Measurements from ENCODE around the gene SLC6A3. TPM values are rescaled to one million over a fixed set of nuclear protein-coding genes. Genes with fewer than 3 reads are reported as not detected.
"Not testable (repeated sequence)": the region's sequence is repeated elsewhere in the genome, so short reads cannot be mapped to it uniquely, and the experiment has no call there.

The SLC6A3 gene
- total RNA-seq, 1 donor from 2014 or later = 0.16 TPM

DNA sequence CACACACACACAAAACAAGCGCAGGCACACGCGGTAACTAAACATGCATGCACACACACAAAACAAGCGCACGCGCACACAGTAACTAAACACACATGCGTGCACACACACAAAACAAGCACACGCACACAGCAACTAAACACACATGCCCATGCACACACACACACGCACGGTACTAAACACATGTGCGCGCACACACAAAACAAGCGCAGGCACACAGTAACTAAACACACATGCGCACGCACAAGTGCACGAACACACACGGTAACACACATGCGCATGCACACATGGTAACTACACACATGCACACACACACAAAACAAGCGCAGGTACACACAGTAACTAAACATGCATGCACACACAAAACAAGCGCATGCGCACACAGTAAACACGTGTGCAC, 19.9 kb upstream of the SLC6A3 start:
- DNase-seq (ENCODE audit: low read depth) = no peak

DNA sequence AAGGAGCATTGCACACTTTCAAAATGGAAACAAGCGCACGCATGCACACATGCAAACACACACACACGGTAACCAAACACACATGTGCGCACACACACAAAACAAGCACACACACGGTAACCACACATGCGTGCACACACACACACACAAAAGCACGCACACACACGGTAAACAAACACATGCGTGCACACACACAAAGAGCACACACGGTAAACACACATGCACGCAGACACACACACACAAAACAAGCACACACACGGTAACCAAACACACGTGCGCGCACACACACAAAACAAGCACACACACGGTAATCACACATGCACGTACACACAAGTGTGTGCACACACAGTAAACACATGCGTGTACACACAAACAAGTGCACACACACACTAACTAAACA, 19.3 kb upstream of the SLC6A3 start:
- DNase-seq (ENCODE audit: low read depth) = no peak

DNA sequence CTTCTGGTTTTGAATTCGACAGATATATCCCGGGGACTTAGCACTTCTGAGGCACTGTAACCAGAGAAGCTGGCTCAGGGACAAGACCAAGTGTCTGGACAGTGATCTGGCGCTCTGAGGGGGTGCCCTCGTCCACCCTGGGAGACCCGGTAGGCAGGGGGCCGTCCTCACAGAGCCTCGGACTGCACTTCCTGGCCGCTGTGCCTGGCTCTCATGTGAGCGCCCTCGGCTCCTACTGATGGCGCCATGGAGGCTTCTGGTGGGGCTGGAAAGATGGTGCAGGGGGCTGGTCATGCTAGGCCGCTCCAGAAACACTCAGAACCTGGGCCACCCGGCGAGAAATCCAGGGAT, 18.8 kb upstream of the SLC6A3 start:
- DNase-seq (ENCODE audit: low read depth) = no peak

DNA sequence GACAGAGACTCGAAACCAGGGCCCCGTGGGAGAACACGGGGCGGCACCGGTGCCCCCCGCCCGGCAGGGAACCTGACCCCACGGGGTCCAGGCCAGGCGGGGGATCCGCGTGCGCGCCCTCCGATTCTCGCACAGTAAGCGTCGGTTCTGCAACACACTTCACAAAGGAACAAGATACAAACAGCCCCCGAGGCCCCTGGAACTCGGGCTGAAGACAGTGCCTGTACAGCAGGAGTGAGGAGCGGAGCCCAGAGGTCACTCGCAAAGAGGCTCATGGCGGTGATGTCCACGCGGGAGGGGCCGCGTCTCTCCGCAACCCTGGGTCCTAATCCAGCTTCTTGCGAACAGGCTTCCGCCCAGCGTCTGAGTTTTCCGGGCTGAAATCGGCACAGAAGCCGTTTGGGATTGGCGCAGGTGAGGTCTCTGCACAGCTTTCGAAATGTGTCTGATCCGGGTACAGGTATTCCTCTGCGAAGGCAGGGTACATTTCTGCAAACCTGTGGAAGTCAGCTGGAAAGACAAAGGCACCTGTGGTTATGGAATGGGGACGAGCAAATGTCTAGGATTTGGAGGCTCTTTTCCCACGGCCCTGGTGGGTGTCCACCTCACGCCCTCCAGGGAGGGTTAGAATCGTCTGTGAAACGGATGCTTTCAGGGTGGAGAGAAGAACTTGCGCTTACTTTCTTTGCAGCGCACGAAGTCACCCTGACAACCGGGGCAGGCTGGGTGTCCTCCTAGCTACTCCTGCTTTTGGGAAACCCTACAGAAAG, 18.3 kb upstream of the SLC6A3 start:
- no peak for DNase-seq (ENCODE audit: low read depth)

DNA sequence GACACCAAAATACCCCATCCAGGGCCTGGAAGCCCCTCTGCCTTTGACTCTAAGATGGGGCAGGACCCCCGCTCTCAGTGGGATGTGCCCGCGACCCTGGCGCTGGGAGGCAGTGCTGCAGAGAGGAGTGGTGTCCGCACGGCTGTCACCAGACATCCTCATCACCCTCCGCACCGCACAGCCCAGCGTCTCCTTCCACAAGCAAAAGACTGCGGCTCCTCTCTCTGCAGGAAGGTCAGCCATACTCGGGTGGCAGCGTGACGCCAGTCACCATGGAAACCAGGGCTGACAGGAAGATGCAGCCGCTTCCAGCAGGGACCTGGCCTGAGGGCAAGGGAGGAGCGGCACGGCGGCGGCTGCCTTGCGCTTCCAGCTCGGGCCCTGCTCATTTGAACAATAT, 17.1 kb upstream of the SLC6A3 start:
- DNase-seq (ENCODE audit: low read depth) = no peak

DNA sequence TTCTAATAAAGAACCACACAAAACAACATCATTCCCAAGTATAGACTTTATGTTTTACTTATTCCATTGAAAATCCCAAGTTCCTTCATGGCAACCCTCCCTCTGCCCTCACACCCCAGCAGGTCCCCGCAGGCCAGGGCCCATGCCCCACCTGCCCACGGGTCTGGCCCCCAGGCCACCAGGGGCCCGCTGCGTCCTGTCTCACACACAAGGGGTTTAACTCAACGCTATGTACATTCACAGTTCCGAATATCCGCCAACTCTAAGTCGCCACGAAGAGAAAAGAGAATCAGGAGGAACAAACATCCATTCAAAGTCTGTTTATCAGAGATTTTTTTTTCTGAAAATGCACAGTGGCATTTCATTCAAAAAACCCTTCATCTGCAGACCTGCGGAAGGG, 16.2 kb upstream of the SLC6A3 start:
- DNase-seq (ENCODE audit: low read depth) = no peak

DNA sequence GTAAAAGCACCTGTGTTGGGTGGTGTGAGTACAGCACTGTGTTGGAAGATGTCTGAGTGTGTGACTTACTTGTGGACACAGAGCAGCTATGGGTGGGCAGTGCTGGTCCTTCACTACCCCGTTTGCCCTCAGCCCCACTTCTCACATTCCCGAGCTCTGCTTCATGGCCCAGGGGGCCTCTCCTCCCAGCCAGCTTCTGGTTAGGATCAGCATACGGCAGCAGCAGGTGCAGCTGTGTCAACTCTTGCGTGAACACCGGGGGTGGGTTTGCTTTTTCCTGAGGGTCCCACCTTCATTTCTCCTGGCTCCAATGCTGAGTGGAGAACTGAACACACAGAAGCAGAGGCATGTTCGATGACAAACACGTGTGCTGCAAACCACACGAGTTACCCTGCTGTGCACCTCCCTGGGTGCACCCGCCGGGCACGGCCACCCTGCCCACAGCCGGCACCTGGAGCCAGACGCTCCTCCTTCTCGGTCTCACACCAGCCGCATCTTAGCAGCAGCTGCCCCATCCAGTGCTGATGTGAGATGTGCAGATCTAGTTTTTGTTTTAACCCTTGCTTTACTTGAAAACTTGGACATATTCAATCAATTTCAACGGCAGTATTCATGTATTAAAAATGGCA, 14.9 kb upstream of the SLC6A3 start:
- no peak for DNase-seq (ENCODE audit: low read depth)

DNA sequence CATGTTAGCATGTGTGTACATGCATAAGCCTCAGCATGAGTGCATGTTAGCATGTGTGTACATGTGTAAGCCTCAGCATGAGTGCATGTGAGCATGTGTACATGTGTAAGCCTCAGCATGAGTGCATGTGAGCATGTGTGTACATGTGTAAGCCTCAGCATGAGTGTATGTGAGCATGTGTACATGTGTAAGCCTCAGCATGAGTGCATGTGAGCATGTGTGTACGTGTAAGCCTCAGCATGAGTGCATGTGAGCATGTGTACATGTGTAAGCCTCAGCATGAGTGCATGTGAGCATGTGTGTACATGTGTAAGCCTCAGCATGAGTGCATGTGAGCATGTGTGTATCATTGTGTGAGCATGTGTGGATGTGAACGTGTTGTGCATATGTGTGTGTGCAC, 14.2 kb upstream of the SLC6A3 start:
- not testable (repeated sequence) for DNase-seq (ENCODE audit: low read depth)

DNA sequence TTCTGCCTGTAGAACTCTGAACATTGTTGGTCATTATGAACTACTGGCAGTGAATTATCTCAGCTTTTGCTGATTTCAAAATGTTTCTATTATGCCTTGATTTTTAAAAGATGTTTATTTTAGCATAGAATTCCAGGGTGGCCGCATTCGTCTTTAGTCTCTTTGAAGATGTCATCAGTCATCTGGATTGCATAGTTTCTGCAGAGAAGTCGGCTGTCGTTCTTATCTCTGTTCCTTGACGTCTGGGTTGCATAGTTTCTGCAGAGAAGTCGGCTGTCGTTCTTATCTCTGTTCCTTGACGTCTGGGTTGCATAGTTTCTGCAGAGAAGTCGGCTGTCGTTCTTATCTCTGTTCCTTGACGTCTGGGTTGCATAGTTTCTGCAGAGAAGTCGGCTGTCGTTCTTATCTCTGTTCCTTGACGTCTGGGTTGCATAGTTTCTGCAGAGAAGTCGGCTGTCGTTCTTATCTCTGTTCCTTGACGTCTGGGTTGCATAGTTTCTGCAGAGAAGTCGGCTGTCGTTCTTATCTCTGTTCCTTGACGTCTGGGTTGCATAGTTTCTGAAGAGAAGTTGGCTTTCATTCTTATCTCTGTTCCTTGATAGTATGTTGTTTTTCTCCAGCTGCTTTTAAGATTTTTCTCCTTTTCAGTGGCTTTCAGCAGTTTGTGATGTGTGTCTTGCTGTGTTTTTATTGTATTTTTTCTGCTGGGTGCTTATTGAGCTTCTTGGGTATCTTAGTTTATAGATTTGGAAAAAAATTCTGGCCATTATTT, 11.1 kb upstream of the SLC6A3 start:
- not testable (repeated sequence) for DNase-seq (ENCODE audit: low read depth)

DNA sequence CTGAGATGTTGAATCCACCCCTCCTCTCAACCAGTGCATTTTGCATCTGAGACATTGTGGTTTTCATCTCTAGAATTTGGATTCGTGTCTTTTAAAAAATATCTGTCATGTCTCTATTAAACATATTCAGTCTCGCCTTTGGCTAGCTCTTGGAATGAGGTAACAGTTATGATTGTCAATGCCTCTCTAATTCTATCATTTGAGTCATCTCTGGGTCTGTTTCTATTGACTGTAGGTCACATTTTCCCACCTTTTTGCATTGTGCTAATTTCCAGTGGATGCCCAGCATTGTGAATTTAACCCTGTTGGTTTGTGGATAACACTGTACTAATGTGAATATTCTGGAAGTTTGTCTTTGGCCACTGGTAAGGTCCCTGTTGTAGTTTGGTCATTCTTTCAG, 8.4 kb upstream of the SLC6A3 start:
- no peak for DNase-seq (ENCODE audit: low read depth)

DNA sequence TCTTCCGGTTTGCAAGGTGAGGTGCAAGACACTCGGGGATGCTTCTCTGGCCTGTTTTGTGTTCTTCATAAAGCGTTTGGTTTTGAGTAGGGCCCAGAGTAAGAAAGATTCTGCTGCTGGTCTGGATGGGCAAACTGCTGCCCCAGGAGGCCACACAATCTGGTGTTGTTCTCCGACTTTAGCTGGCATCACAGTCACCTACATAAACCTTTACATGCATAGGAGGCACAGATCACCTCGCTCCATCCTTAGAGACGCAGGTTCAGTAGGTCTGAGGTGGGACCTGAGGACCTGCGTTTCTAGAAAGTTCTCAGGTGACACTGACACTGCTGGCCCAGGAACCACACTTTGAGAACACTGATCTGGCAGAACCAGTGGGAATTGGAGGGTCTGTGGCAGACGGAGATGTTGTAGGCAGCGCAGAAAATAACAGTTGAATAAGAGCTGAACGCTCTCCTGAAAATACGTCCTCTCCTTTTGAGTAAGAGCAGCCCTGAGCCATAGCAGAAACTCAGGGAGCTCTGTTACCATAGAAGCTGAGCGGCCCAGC, 3.9 kb upstream of the SLC6A3 start:
- no peak for DNase-seq (ENCODE audit: low read depth)

DNA sequence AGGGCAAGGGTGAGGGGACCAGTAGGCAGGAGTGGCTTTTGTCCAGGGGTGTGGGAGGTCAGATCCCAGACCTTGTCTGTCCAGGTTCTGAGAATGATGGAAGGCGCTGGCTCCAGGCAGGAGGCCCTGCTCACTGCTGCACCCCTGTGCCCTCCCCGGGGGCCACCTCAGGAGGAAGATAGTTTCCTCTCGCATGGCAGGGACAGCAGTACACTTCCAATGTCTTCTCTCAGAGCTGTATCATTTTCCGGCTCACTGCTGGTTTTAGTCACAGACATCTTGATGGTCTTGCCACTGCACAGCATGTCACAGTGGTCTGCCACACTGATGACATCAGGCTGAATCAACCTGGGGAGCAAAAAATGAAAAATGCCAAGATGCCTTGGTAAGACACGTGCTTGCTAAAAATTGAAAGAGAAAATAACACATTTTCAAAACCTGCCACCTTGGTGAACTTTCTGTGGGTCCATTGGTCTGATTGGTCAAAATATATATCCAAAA, 3.3 kb upstream of the SLC6A3 start:
- no peak for DNase-seq (ENCODE audit: low read depth)

DNA sequence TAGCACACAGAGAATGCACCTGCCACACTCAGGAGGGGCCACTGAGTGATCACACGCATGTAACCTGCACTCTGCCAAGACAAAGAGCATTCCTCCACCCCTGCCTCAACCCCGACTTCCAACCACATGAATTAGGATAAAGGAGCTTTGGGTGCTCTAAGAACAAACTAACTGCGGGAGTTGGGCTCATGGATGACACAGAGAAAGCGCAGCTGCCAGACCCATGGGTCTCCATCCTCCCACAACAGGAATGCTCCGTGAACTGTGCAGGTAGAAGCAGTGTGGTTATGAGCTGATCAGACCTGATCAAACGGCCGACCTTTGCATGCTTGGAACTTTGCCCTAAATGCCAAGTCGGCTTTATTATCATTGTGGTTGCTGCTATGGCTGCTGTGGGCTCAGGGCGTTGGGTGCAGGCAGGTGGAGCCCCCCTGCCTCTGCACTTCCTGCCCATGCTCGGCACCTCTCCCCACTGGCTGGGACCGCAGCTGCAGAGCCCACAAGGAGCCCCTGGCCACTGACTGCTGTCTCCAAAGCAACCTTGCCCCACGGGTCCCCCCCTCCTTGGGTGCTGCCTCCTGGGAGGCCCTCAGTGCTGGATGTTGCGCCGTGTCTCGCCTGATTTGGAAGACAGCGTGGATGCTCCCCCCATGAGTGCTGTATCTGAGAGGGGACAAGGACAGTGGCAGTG, 2.6 kb upstream of the SLC6A3 start:
- no peak for DNase-seq (ENCODE audit: low read depth)

DNA sequence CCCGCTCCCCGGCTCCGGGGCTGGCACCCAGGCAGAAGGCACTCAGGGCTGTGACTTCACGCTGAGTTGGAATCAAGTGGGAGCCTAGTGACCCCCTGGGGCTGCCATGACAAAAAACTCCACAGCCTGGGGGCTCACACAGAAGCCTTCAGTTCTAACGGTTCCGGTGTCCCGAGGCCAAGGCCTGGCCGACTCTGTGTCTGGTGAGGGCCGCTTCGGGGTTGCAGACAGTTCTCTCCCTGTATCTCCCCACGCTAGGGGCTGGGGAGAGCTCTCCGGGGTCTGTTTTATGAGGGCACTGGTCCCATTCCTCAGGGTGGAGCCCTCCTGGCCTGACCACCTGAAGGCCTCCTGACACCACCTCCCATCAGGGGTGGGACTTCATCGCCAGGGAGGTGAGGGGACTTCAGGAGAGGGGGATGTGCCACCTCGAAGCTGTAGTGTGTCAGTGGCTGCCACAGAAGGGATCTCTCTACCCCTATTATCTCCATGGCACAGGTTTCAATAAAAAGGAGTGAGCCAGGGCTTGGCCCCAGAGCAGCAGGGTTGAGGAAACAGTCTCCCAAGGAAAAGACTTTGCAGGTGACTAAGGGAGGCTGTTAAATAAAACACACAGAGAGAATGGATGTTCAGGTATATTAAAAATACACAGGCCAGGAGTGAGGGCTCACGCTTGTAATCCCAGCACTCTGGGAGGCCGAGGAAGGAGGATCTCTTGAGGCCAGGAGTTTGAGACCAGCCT, 1.5 kb upstream of the SLC6A3 start:
- no peak for DNase-seq (ENCODE audit: low read depth)

DNA sequence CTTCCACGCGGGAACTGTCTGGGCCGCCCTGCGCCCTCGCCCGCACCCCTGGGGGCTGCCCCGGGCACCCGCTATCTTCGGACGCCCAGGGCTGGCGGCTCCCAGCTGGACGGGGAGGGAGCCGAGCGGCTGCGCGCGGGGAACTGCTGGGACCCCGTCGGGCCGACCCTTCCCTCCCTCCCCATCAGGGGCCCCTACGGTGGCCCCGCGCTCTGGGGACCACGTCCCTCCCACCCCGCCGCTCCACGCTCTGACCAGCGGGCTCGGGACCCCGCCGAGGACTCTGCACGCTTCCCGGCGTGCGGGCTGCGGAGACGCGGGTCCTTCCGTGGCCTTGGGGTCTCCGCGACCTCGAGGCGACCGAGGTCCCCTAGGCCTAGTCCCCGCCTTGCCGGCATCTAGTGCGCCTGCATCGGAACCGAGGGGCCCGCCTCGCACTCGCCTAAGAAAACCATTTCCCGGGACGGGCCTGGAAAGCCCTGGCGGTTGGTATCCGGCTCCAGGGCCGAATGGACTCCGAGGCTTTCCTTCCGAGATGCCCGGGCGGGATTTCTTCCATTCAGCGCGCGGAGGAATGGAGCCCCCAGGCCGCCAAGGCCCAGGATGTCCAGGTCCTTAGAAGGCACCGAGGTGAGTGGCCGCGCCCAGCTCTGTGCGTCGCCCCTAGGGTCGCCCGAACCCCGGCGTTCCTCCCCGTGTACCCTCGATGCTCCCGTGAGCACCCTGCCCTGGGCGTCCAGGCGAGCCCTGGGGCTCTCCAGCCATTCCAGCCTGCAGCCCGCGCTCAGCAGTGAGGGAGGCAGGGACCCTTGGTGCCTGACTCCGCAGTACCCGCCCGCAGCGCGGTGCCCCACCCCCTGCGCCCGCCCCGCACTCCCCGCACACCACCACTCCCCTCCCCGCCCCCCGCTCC, 705 bp upstream of the SLC6A3 start:
- no peak for DNase-seq (ENCODE audit: low read depth)

DNA sequence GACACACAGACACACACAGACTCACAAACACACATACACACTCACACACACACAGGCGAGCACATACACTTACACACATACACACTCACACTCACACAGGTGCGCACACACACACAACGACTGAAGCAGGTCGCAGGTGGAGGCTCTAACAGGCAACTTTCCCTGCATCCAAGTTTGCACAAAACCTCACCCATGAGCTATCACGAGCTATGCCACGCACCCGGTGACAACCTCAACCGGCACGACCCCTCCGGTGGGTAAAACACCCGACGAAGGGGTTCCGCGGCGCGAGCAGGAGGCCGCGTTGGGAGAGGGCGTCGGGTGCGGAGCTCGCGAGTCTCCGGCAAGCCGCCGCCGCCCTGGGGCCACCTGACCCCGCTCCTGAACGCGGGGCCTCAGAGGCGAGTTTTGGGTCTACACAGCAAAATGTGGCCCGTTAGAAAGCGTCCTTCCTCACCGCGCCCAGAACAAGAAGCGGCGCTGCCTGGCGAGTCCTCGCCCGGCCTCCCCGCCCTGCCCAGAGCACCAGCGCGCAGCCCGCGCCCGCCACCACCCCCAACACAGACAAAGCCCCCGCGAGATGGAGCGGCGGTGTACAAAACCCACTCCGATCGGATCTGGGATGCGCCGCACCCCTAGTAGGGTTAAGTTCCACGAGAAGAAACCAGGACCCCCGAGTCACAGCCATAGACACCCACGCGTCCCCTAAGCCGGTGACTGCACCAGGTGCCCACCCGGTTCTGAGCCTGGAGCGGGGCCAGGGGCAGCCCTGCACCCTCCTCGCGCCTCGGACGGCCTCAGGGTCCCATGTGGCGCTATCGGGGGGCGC, 665 bp downstream of the SLC6A3 start:
- DNase-seq (ENCODE audit: low read depth) = no peak

DNA sequence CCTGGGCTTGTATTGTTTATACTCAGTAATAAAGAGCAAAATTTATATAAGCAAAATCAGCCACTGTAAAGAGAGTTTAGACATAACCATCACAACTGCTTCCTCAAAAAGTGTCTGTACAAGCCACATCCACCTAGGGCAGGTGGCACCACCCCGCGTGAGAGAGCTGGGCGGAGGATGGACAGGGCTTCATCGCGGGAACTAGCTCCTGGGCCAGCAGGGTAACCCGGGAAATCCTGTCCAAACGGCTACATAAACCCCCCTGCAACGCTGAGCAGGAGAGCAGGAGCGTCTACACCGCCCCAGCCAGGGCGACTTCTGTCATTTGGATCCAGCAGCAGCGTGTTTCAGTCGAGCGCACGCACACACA, 1.3 kb downstream of the SLC6A3 start:
- no peak for DNase-seq (ENCODE audit: low read depth)

DNA sequence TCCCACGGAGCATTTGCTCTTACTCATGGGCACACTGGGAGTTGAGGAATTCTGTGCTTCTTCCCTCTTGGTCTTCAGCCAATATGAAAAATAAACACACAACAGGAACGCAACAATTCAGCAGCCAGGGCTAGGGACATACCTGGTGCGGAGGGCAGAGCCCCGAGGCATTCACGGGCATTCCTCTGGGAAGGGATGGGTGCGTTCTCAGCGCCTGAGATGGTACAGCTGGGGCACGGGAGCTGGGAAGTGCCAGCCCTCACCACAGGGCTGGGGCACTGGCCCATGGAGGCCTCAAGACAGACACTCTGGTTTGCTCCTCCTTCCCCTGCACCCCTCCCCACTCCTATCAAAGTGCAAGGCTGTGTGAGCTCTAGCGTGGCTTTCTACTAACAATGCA, 2.1 kb downstream of the SLC6A3 start:
- no peak for DNase-seq (ENCODE audit: low read depth)
